ACC112 (cell line): ENCODE data around the gene SEMA6B.
"Not testable (repeated sequence)": the region's sequence is repeated elsewhere in the genome, so short reads cannot be mapped to it uniquely, and the experiment has no call there.

ENCODE experiments used
- H2AFZ ChIP-seq: fragments of 200-600 bp; sonication (generic); one replicate; pipeline ENCODE4 v1.6.0; 2017; ENCODE audit warnings: antibody characterized with exemption, low read length; ENCODE audit not compliant: unreplicated experiment
- H3K27ac ChIP-seq: fragments of 200-600 bp; sonication (generic); 2 replicates; pipeline ENCODE4 v1.5.1; 2014; ENCODE audit warnings: low read depth, mild to moderate bottlenecking, antibody characterized with exemption, low read length, moderate library complexity
- H3K27me3 ChIP-seq: fragments of 200-600 bp; sonication (generic); 2 replicates; pipeline ENCODE4 v1.6.1; 2014; ENCODE audit warnings: mild to moderate bottlenecking, antibody characterized with exemption, low read length, moderate library complexity, mixed read lengths; ENCODE audit not compliant: insufficient read depth
- H3K36me3 ChIP-seq: fragments of 200-600 bp; sonication (generic); 2 replicates; pipeline ENCODE4 v1.6.1; 2016; ENCODE audit warnings: mild to moderate bottlenecking, antibody characterized with exemption, low read length, moderate library complexity, mixed read lengths; ENCODE audit not compliant: insufficient read depth
- H3K4me1 ChIP-seq: fragments of 200-600 bp; sonication (generic); one replicate; pipeline ENCODE4 v1.6.1; 2016; ENCODE audit warnings: low read length, mixed read lengths; ENCODE audit not compliant: insufficient read depth, unreplicated experiment, control insufficient read depth
- H3K4me3 ChIP-seq: fragments of 200-600 bp; sonication (generic); 2 replicates; pipeline ENCODE4 v1.5.1; 2014; ENCODE audit warnings: mild to moderate bottlenecking, low read depth, low read length
- H3K79me2 ChIP-seq: fragments of 200-600 bp; sonication (generic); one replicate; pipeline ENCODE4 v1.6.0; 2016; ENCODE audit warnings: low read length; ENCODE audit not compliant: control insufficient read depth, unreplicated experiment, insufficient read depth

Gene SEMA6B

GRCh38 chr19:4570402-4570801, 10.9 kb upstream of the SEMA6B start:
- Histone ChIP-seq H3K27ac (no peak overlapping the region), H3K36me3 (no peaks in the 10 kb centered on the region), H3K4me3 (no peak overlapping the region), H3K79me2 (no peaks in the 10 kb centered on the region), H3K27me3 (no peaks in the 10 kb centered on the region), H3K4me1 (peaks cover 9% of the 10 kb centered on the region), H2AFZ (no peak overlapping the region)

- no peaks in the 10 kb centered on the region for H3K4me1 ChIP-seq
- H3K36me3 ChIP-seq = no peaks in the 10 kb centered on the region
- H3K79me2 ChIP-seq = no peaks in the 10 kb centered on the region
- no peaks in the 10 kb centered on the region for H3K27me3 ChIP-seq
- H3K27ac ChIP-seq = no peak overlapping the region
- H3K4me3 ChIP-seq = no peak overlapping the region
- no peak overlapping the region for H2AFZ ChIP-seq
Measured at GRCh38 chr19:4568886-4569285, 9.4 kb upstream of the SEMA6B start.

- H3K36me3 ChIP-seq = no peaks in the 10 kb centered on the region
- no peak overlapping the region for H3K27ac ChIP-seq
- no peaks in the 10 kb centered on the region for H3K4me1 ChIP-seq
- no peak overlapping the region for H2AFZ ChIP-seq
- H3K79me2 ChIP-seq = no peaks in the 10 kb centered on the region
- no peak overlapping the region for H3K4me3 ChIP-seq
- no peaks in the 10 kb centered on the region for H3K27me3 ChIP-seq
Measured at GRCh38 chr19:4567584-4568071, 8.1 kb upstream of the SEMA6B start.

GRCh38 chr19:4566402-4567051, 7.0 kb upstream of the SEMA6B start:
- H3K36me3 ChIP-seq = no peaks in the 10 kb centered on the region
- no peaks in the 10 kb centered on the region for H3K27me3 ChIP-seq
- no peaks in the 10 kb centered on the region for H3K79me2 ChIP-seq
- H2AFZ ChIP-seq = no peak overlapping the region
- no peak overlapping the region for H3K27ac ChIP-seq
- H3K4me3 ChIP-seq = no peak overlapping the region
- H3K4me1 ChIP-seq = no peaks in the 10 kb centered on the region

GRCh38 chr19:4563562-4563961, 4.1 kb upstream of the SEMA6B start:
- not testable (repeated sequence) for H2AFZ ChIP-seq, H3K36me3 ChIP-seq, H3K27me3 ChIP-seq, H3K79me2 ChIP-seq, H3K27ac ChIP-seq, H3K4me3 ChIP-seq, H3K4me1 ChIP-seq

GRCh38 chr19:4562085-4562484, 2.6 kb upstream of the SEMA6B start:
- H2AFZ ChIP-seq, H3K36me3 ChIP-seq, H3K27me3 ChIP-seq, H3K27ac ChIP-seq, H3K79me2 ChIP-seq, H3K4me3 ChIP-seq, H3K4me1 ChIP-seq: not testable (repeated sequence)

GRCh38 chr19:4557971-4558941, 1.2 kb downstream of the SEMA6B start:
- H2AFZ ChIP-seq = no peak overlapping the region
- no peaks in the 10 kb centered on the region for H3K36me3 ChIP-seq
- no peak overlapping the region for H3K27ac ChIP-seq
- H3K27me3 ChIP-seq = no peaks in the 10 kb centered on the region
- H3K4me1 ChIP-seq = no peaks in the 10 kb centered on the region
- no peak overlapping the region for H3K4me3 ChIP-seq
- no peaks in the 10 kb centered on the region for H3K79me2 ChIP-seq

GRCh38 chr19:4557144-4557970, 2.1 kb downstream of the SEMA6B start:
- Histone ChIP-seq H2AFZ (no peak overlapping the region), H3K27me3 (no peaks in the 10 kb centered on the region), H3K4me3 (no peak overlapping the region), H3K27ac (no peak overlapping the region), H3K79me2 (no peaks in the 10 kb centered on the region), H3K36me3 (no peaks in the 10 kb centered on the region), H3K4me1 (no peaks in the 10 kb centered on the region)

- H3K79me2 ChIP-seq = no peaks in the 10 kb centered on the region
- no peaks in the 10 kb centered on the region for H3K36me3 ChIP-seq
- H3K27me3 ChIP-seq = no peaks in the 10 kb centered on the region
- H2AFZ ChIP-seq = no peak overlapping the region
- H3K4me1 ChIP-seq = no peaks in the 10 kb centered on the region
- H3K27ac ChIP-seq = no peak overlapping the region
- no peak overlapping the region for H3K4me3 ChIP-seq
Measured at GRCh38 chr19:4556597-4557127, 2.8 kb downstream of the SEMA6B start.
